Naive thymus-derived CD4-positive, alpha-beta T cell (primary cell): Measurements from ENCODE around the gene CD6. TPM values are rescaled to one million over a fixed set of nuclear protein-coding genes. Genes with fewer than 3 reads are reported as not detected.

Source experiments
- ATAC-seq: fragments of 150-1000 bp; cut with Tn5 transposase; 2 replicates; pipeline ENCODE4 v1.10.0; 2021; ENCODE audit warnings: mild to moderate bottlenecking, moderate library complexity
- CTCF ChIA-PET: fragments of 350-600 bp; sonication (Branson Sonifier 250); formaldehyde crosslinking; loops from one replicate; lab custom pipeline; 2021; ENCODE audit warnings: antibody characterized with exemption; lab: Charles Lee
- POLR2A ChIA-PET: fragments of 350-600 bp; sonication (Branson Sonifier 250); formaldehyde crosslinking; loops from one replicate; lab custom pipeline; 2021; ENCODE audit warnings: antibody characterized with exemption, inconsistent platforms; lab: Charles Lee
- DNase-seq, 9 donors: peaks; one replicate each; pipeline versions ENCODE4 v3.0.0 to v3.0.0-alpha.2; 2020 to 2022; ENCODE audit warnings: mixed read lengths in 1 of 9
- H3K27ac ChIP-seq: one replicate; pipeline ENCODE4 v1.7.0; 2013; ENCODE audit warnings: mild to moderate bottlenecking, low read depth, low read length, moderate library complexity
- H3K27me3 ChIP-seq, 2 donors: one replicate each; pipeline ENCODE4 v1.7.0; 2013; ENCODE audit warnings: low read length in 2 of 2, mild to moderate bottlenecking in 2 of 2, moderate library complexity in 2 of 2; ENCODE audit not compliant: control insufficient read depth in 2 of 2, insufficient read depth in 2 of 2
- H3K36me3 ChIP-seq, 3 experiments: 1 replicate in 2 of 3; 2 replicates in 1 of 3; pipeline ENCODE4 v1.7.0; 2013; ENCODE audit warnings: low read length in 3 of 3, mild to moderate bottlenecking in 3 of 3, moderate library complexity in 1 of 3; ENCODE audit not compliant: insufficient read depth in 3 of 3, control insufficient read depth in 2 of 3
- H3K4me1 ChIP-seq, 2 donors: one replicate each; pipeline ENCODE4 v1.7.0; 2013; ENCODE audit warnings: low read length in 2 of 2, mild to moderate bottlenecking in 2 of 2, moderate library complexity in 1 of 2; ENCODE audit not compliant: control insufficient read depth in 2 of 2, insufficient read depth in 2 of 2
- H3K4me3 ChIP-seq: 2 replicates; pipeline ENCODE4 v1.7.0; 2013; ENCODE audit warnings: mild to moderate bottlenecking, low read length
- H3K9me3 ChIP-seq, 3 experiments: 1 replicate in 2 of 3; 2 replicates in 1 of 3; pipeline ENCODE4 v1.7.0; 2013; ENCODE audit warnings: low read length in 3 of 3; ENCODE audit not compliant: control insufficient read depth in 2 of 3
- H3K27ac Mint-ChIP-seq, 9 donors: one replicate each; pipeline ENCODE4 v1.8.0; 2020 to 2022; ENCODE audit warnings: mixed read lengths in 9 of 9, mild to moderate bottlenecking in 8 of 9, moderate library complexity in 5 of 9, inconsistent platforms in 2 of 9
- H3K27me3 Mint-ChIP-seq, 5 donors: one replicate each; pipeline ENCODE4 v1.8.0; 2021 to 2022; ENCODE audit warnings: mixed read lengths in 5 of 5, mild to moderate bottlenecking in 1 of 5
- H3K36me3 Mint-ChIP-seq, 5 donors: one replicate each; pipeline ENCODE4 v1.8.0; 2020 to 2022; ENCODE audit warnings: mixed read lengths in 5 of 5, mild to moderate bottlenecking in 3 of 5, inconsistent platforms in 1 of 5
- H3K4me1 Mint-ChIP-seq, 7 donors: one replicate each; pipeline ENCODE4 v1.8.0; 2020 to 2022; ENCODE audit warnings: mixed read lengths in 7 of 7, mild to moderate bottlenecking in 3 of 7, inconsistent platforms in 1 of 7
- H3K4me3 Mint-ChIP-seq, 10 donors: one replicate each; pipeline ENCODE4 v1.8.0; 2020 to 2022; ENCODE audit warnings: mild to moderate bottlenecking in 10 of 10, mixed read lengths in 10 of 10, moderate library complexity in 6 of 10, inconsistent platforms in 2 of 10
- H3K9me3 Mint-ChIP-seq, 11 donors: one replicate each; pipeline ENCODE4 v1.8.0; 2020 to 2022; ENCODE audit warnings: mixed read lengths in 11 of 11, mild to moderate bottlenecking in 4 of 11, inconsistent platforms in 1 of 11, moderate library complexity in 1 of 11
- intact Hi-C, 2 donors: fragments of 100-400 bp; cut with micrococcal nuclease; formaldehyde crosslinking; loops; one replicate each; pipeline ENCODE4 v1.15.1; 2023
- polyA plus RNA-seq, 2 donors: library from polyadenylated mRNA; unstranded; fragments of 300-500 nt; fragmentation: Illumina TruSeq; gene quantifications; one replicate each; pipeline ENCODE4 v1.2.3, GENCODE V29; 2021
- total RNA-seq, 6 experiments: library from RNA in 5 of 6; stranded (reverse) in 5 of 6; gene quantifications; 1 replicate in 5 of 6; 2 replicates in 1 of 6; pipeline ENCODE4 v1.2.3 and lab custom pipeline; 2021 to 2026

CD6 gene
- total and polyA plus RNA-seq, 7 experiments from 2014 or later = 195 to 653 (median 416) TPM

DNA sequence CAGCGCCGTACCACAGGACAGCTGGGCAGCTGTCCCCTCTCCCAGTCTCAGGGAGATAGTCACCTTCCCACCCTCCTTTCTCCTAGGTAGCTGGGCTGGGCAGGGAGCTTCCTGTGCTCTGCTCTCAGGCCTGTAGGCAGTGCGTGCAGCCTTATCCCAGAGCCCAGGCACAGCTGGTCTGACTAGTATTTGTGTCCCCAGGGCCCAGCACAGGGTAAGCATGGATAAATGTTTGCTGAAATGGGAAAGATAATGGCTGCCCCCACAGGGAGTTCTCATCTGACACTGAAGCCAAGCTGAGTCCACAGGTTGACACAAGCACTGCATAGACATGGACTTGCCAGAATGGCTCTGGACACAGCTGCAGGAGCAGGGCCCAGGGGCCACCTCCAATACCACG is 29.3 kb upstream of the CD6 start:
- H3K27ac Mint-ChIP-seq = no peak overlapping the region
- ChIA-PET POLR2A (interaction anchor here (1.2 kb wide), 1 partner anchor 9 kb away, joined by 3 read pairs; no protein-coding TSS in a partner anchor), CTCF (interaction anchor here (1.0 to 1.4 kb wide), 2 partner anchors 27 to 245 kb away, joined by 3 to 4 read pairs; no protein-coding TSS in a partner anchor)
- Histone ChIP-seq H3K9me3 (no peaks in the 10 kb centered on the region), H3K27me3 (no peaks in the 10 kb centered on the region), H3K27ac (no peak overlapping the region), H3K36me3 (peaks cover 0 to 28% (median 4%) of the 10 kb centered on the region in 3 experiments), H3K4me1 (no peaks in the 10 kb centered on the region), H3K4me3 (no peak overlapping the region)
- H3K4me1 Mint-ChIP-seq = peaks cover 0 to 14% (median 0%) of the 10 kb centered on the region in 7 donors
- peaks cover 0 to 3% (median 0%) of the 10 kb centered on the region in 5 donors for H3K27me3 Mint-ChIP-seq
- peaks cover 0 to 46% (median 4%) of the 10 kb centered on the region in 5 donors for H3K36me3 Mint-ChIP-seq
- H3K9me3 Mint-ChIP-seq = no peaks in the 10 kb centered on the region
- intact Hi-C loops = no loop called here
- no peak for DNase-seq
- no peak overlapping the region for H3K4me3 Mint-ChIP-seq
- no peak for ATAC-seq

DNA sequence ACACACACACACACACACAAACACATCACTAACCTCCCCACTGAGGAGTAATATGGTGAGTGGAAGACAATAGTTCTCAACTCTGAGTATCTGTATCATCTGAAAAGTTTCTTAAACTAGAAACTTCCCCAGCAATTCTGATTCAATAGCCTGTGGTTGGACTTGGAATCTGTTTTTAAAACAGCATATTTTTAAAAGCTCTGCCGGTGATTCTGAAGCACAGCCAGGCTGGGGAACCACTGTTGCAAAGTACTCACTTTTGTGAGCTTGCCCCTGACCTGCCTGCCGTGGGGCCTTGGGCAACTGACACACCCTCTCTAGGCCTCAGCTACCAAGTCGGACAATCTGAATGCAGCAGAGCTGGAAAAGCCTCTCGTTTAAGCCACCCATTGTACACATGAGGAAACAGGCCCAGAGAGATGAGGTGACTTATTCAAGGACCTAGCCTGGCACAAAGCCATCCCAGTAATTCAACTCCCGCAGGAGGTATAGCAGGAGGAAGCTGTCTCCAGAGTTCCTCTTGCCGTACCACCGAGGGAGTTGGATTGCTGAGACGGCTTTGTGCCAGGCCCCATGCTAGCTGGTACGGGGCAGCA is 28.4 kb upstream of the CD6 start:
- DNase-seq (no peak), ATAC-seq (no peak)
- no peak overlapping the region for H3K4me3 Mint-ChIP-seq
- POLR2A ChIA-PET = interaction anchor here (0.9 kb wide), 1 partner anchor 245 kb away, joined by 3 read pairs; no protein-coding TSS in a partner anchor
- no peaks in the 10 kb centered on the region for H3K9me3 Mint-ChIP-seq
- Histone ChIP-seq H3K36me3 (peaks cover 0 to 28% (median 4%) of the 10 kb centered on the region in 3 experiments), H3K4me3 (no peak overlapping the region), H3K27me3 (no peaks in the 10 kb centered on the region), H3K27ac (no peak overlapping the region), H3K9me3 (no peaks in the 10 kb centered on the region), H3K4me1 (no peaks in the 10 kb centered on the region)
- peaks cover 0 to 3% (median 0%) of the 10 kb centered on the region in 5 donors for H3K27me3 Mint-ChIP-seq
- peak overlapping the region in 1 of 9 donors; percentile 14 for H3K27ac Mint-ChIP-seq
- intact Hi-C loops = no loop called here
- CTCF ChIA-PET = interaction anchor here (0.5 to 1.0 kb wide), 3 partner anchors 28 to 500 kb away, joined by 3 to 4 read pairs (median 4); no protein-coding TSS in a partner anchor
- peaks cover 0 to 14% (median 0%) of the 10 kb centered on the region in 7 donors for H3K4me1 Mint-ChIP-seq
- H3K36me3 Mint-ChIP-seq = peaks cover 0 to 43% (median 4%) of the 10 kb centered on the region in 5 donors

DNA sequence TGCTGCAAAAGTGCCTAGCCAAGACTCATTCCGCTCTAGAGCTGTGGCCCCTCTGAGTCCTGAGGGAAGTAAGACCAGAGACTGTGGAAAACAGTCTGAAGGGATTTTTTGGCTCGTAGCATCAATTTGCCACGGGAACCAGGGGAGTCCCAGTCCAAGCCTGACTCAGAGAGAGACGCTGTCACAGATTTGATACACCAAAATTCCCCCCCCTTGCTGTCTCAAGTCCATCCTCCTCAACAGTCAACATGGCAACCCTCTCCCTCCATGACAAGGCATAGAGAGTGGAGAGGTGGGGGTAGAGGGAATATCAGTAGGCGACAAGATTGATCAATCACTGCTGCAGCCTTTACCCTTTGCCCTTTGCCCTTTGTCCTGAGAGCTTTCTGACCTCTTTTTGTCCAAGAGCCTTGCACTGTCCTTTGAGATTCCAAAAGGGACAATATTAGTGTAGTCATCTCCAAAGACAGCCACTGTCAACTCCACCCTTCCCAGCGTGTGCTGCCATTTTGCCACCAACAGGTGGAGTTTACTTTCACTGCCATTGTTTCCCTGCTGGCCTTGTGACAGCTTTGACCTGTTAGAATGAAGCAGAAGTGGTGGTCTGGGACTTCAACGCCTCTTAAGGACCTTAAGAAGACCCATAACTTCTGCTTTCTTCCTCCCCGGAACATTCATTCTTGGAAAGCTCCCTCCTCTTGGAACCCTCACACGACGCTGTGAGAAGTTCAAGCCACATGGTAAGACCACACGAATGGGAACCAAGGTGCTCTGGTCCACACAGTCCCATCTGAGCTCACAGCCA is 26.8 kb upstream of the CD6 start:
- peak overlapping the region in 1 of 9 donors; percentile 17 for H3K27ac Mint-ChIP-seq
- DNase-seq (no peak), ATAC-seq (peak; percentile 51)
- H3K4me3 Mint-ChIP-seq = no peak overlapping the region
- intact Hi-C loops = no loop called here
- Histone ChIP-seq H3K36me3 (peaks cover 0 to 23% (median 4%) of the 10 kb centered on the region in 3 experiments), H3K4me3 (no peak overlapping the region), H3K27ac (no peak overlapping the region), H3K27me3 (no peaks in the 10 kb centered on the region), H3K4me1 (no peaks in the 10 kb centered on the region), H3K9me3 (no peaks in the 10 kb centered on the region)
- ChIA-PET CTCF (interaction anchor here (1.0 to 1.4 kb wide), 2 partner anchors 20 to 21 kb away, joined by 3 read pairs; no protein-coding TSS in a partner anchor), POLR2A (interaction anchor here (0.6 kb wide), 1 partner anchor 169 kb away, joined by 4 read pairs; no protein-coding TSS in a partner anchor)
- H3K27me3 Mint-ChIP-seq = peaks cover 0 to 12% (median 0%) of the 10 kb centered on the region in 5 donors
- peaks cover 9 to 17% (median 11%) of the 10 kb centered on the region in 7 donors for H3K4me1 Mint-ChIP-seq
- no peaks in the 10 kb centered on the region for H3K9me3 Mint-ChIP-seq
- H3K36me3 Mint-ChIP-seq = peaks cover 0 to 35% (median 4%) of the 10 kb centered on the region in 5 donors

DNA sequence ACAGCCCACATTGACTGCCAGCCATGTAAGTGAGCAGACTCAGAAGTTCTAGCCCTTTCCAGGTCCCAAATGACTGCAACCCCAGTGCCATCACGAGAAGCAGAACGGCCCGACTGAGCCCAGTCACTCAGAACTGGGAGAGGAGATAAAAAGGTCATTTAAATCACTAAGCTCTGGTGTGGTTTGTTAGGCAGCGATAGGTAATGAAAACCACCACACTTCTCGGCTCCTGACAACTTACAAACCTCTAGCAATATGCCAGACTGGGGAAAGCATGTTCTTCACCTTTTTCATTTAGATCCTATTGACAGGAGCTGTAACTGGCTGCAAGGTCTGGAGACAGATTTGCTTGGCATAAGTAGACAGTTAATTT is 26.2 kb upstream of the CD6 start:
- H3K9me3 Mint-ChIP-seq = no peaks in the 10 kb centered on the region
- H3K4me3 Mint-ChIP-seq = no peak overlapping the region
- no peak for DNase-seq
- H3K27me3 Mint-ChIP-seq = peaks cover 0 to 17% (median 0%) of the 10 kb centered on the region in 5 donors
- Histone ChIP-seq H3K27ac (no peak overlapping the region), H3K9me3 (no peaks in the 10 kb centered on the region), H3K36me3 (peaks cover 0 to 17% (median 4%) of the 10 kb centered on the region in 3 experiments), H3K4me1 (peaks cover 0 to 4% of the 10 kb centered on the region in 2 donors), H3K27me3 (no peaks in the 10 kb centered on the region), H3K4me3 (no peak overlapping the region)
- CTCF ChIA-PET = interaction anchor here (1.0 to 1.4 kb wide), 2 partner anchors 19 to 21 kb away, joined by 3 read pairs; no protein-coding TSS in a partner anchor
- peaks cover 0 to 35% (median 4%) of the 10 kb centered on the region in 5 donors for H3K36me3 Mint-ChIP-seq
- intact Hi-C loops = no loop called here
- H3K4me1 Mint-ChIP-seq = peaks cover 7 to 20% (median 15%) of the 10 kb centered on the region in 7 donors
- peak overlapping the region in 1 of 9 donors; percentile 38 for H3K27ac Mint-ChIP-seq
- POLR2A ChIA-PET = interaction anchor here (0.6 kb wide), 1 partner anchor 168 kb away, joined by 4 read pairs; no protein-coding TSS in a partner anchor
- ATAC-seq = no peak

DNA sequence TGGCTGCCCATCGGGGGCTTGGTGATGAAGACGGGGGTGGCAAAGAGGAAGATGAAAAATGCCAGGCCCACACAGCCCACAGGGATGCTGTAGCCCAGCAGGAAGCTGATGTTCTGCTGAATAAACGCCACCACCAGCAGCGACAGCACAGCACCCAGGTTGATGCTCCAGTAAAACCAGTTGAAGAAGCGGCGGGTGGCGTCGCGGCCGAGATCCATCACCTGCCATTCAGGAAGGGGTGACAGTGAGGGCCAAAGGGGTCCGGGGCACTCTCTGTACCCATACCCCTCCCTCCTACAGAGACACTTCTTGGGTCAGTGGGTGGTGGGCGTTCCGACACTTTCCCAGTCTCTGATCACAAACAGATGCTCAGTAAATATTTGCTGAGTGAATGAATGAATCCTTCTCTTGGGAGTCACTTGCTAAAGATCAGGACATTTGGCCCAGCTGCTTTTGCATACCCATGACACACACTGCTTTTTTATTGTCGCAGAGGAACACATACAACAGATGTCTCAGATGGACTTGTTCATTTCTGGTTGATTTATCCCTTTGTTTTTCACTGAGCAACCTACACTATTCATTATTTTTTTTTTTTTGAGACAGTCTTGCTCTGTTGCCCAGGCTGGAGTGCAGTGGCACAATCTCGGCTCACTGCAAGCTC is 24.7 kb upstream of the CD6 start:
- intact Hi-C loops = no loop called here
- H3K27ac ChIP-seq = no peak overlapping the region
- Mint-ChIP-seq H3K27me3 (peaks cover 0 to 24% (median 0%) of the 10 kb centered on the region in 5 donors), H3K4me1 (peaks cover 2 to 22% (median 17%) of the 10 kb centered on the region in 7 donors), H3K27ac (no peak overlapping the region), H3K4me3 (no peak overlapping the region), H3K9me3 (no peaks in the 10 kb centered on the region), H3K36me3 (peaks cover 0 to 26% (median 4%) of the 10 kb centered on the region in 5 donors)
- no peaks in the 10 kb centered on the region for H3K27me3 ChIP-seq
- peaks cover 0 to 7% of the 10 kb centered on the region in 2 donors for H3K4me1 ChIP-seq
- H3K9me3 ChIP-seq = no peaks in the 10 kb centered on the region
- ATAC-seq = no peak
- POLR2A ChIA-PET = interaction anchor here (0.8 kb wide), 1 partner anchor 13 kb away, joined by 4 read pairs; no protein-coding TSS in a partner anchor
- DNase-seq = no peak
- CTCF ChIA-PET = interaction anchor here (0.7 kb wide), 1 partner anchor 33 kb away, joined by 3 read pairs; no protein-coding TSS in a partner anchor
- peaks cover 0 to 10% (median 4%) of the 10 kb centered on the region in 3 experiments for H3K36me3 ChIP-seq
- no peak overlapping the region for H3K4me3 ChIP-seq

DNA sequence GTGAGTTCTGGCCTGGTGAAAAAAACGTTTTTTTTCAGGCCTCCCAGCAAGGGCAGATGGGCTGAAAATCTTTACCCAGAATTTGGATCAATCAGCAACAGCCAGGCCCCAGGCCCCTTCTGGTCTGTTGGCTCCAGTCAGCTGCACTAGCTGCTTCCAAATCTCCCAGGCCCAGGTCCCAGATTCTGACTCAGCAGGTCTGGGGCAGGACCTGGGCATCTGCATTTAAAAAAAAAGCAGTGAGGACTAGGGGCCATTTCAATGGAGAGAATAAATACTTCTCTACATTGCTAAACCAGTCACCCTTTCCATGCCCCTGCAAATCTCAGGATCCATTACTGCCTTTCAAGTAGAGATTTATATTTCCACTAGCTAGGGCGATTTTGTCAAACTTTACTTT is 23.8 kb upstream of the CD6 start:
- no peaks in the 10 kb centered on the region for H3K27me3 ChIP-seq
- H3K4me3 Mint-ChIP-seq = no peak overlapping the region
- H3K4me3 ChIP-seq = no peak overlapping the region
- H3K27ac Mint-ChIP-seq = no peak overlapping the region
- H3K36me3 Mint-ChIP-seq = peaks cover 0 to 26% (median 4%) of the 10 kb centered on the region in 5 donors
- ChIA-PET POLR2A (no interaction called here), CTCF (interaction anchor here (0.6 kb wide), 1 partner anchor 28 kb away, joined by 3 read pairs; no protein-coding TSS in a partner anchor)
- H3K27me3 Mint-ChIP-seq = peaks cover 0 to 34% (median 0%) of the 10 kb centered on the region in 5 donors
- DNase-seq (no peak), ATAC-seq (no peak)
- H3K9me3 Mint-ChIP-seq = no peaks in the 10 kb centered on the region
- H3K36me3 ChIP-seq = peaks cover 0 to 9% (median 4%) of the 10 kb centered on the region in 3 experiments
- H3K9me3 ChIP-seq = no peaks in the 10 kb centered on the region
- intact Hi-C loops = no loop called here
- no peak overlapping the region for H3K27ac ChIP-seq
- H3K4me1 ChIP-seq = peaks cover 0 to 16% of the 10 kb centered on the region in 2 donors
- H3K4me1 Mint-ChIP-seq = peaks cover 12 to 29% (median 25%) of the 10 kb centered on the region in 7 donors
